ENCODE data around the gene RNU6-1. TPM values are rescaled to one million over a fixed set of nuclear protein-coding genes. Genes with fewer than 3 reads are reported as not detected.
A peak's percentile ranks its signal among the peaks of the same experiment; 100 is the strongest.

The RNU6-1 gene
- total RNA-seq, result not detected
- polyA plus RNA-seq, result not detected
- long read RNA-seq, donor 1, result 0 reads
- long read RNA-seq, donor 2, result 0 reads

GRCh38 chr15:67839929-67840748 lies at the start of gene RNU6-1:
TSS of gene RNU6-1 (minus strand) at chr15:67840045.
- Histone ChIP-seq H3K9me3 (no peaks in the 10 kb centered on the region), H3K27me3 (ENCODE audit: insufficient read depth in 3 of 3, low read length in 2 of 3) (peaks cover 0 to 7% (median 0%) of the 10 kb centered on the region in 3 donors), H3K27ac (peak within 1 kb of the TSS; percentile 94), H3K4me1 (peaks cover 14% of the 10 kb centered on the region), H3K36me3 (ENCODE audit: insufficient read depth in 1 of 2, low read depth in 1 of 2) (no peaks in the 10 kb centered on the region), H3K4me3 (peak within 1 kb of the TSS; percentile 83)
- DNase-seq (peak; percentile 95 to 97), ATAC-seq (peak; percentile 93 to 95 (median 94))
- intact Hi-C loops (cut with DNase I), result loop anchor here (2.0 to 10.0 kb wide), 4 partner anchors 318 to 385 kb away; partner anchors contain the start of gene C15orf61 (in 1 of the 2)
- WGBS, 3 donors, result 0% methylated on average over 62 of the region's 62 CpGs
- TF ChIP-seq CTCF (IDR thresholded peaks at IDR 0.05), result no peak

- Histone ChIP-seq H3K27ac (no peak overlapping the region), H3K4me3 (no peak overlapping the region), H3K36me3 (ENCODE audit: insufficient read depth in 1 of 2, low read depth in 1 of 2) (no peaks in the 10 kb centered on the region), H3K9me3 (no peaks in the 10 kb centered on the region), H3K27me3 (ENCODE audit: insufficient read depth in 3 of 3, low read length in 2 of 3) (no peaks in the 10 kb centered on the region), H3K4me1 (no peaks in the 10 kb centered on the region)
- 83 to 84% (median 83%) methylated on average over 2 of the region's 2 CpGs for WGBS, 3 donors
- TF ChIP-seq CTCF (IDR thresholded peaks at IDR 0.05), result no peak
- intact Hi-C loops (cut with DNase I), result no loop called here
- ATAC-seq, result no peak
- no peak for DNase-seq
Measured at GRCh38 chr15:67887776-67888175, 47.9 kb upstream of the RNU6-1 start.

- no peaks in the 10 kb centered on the region for H3K9me3 ChIP-seq
- intact Hi-C loops (cut with DNase I), result no loop called here
- TF ChIP-seq CTCF (IDR thresholded peaks at IDR 0.05), result no peak
- no peak overlapping the region for H3K4me3 ChIP-seq
- no peaks in the 10 kb centered on the region for H3K36me3 ChIP-seq (ENCODE audit: insufficient read depth in 1 of 2, low read depth in 1 of 2)
- no peak overlapping the region for H3K27ac ChIP-seq
- H3K4me1 ChIP-seq, result no peaks in the 10 kb centered on the region
- ATAC-seq (no peak), DNase-seq (no peak)
- H3K27me3 ChIP-seq (ENCODE audit: insufficient read depth in 3 of 3, low read length in 2 of 3), result no peaks in the 10 kb centered on the region
Measured at GRCh38 chr15:67885861-67886260, 46.0 kb upstream of the RNU6-1 start.

DNA sequence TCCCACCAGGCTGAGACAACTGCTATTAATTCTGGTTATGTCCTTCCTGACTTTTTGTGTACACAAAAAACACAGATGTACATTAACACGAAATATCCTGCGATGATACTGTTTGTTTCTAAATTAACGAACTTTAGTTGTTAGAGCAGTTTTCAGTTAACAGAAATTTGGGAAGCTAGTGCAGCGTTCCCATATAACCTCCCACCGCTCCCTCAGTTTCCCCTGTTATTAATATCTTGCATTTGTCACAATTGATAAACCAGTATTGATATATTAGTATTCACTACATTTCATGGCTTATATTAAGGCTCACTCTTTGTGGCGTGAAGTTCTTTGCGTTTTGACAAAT lies 45.3 kb upstream of the RNU6-1 start:
- 75 to 79% (median 78%) methylated on average over 7 of the region's 7 CpGs for WGBS, 3 donors
- no peaks in the 10 kb centered on the region for H3K36me3 ChIP-seq (ENCODE audit: insufficient read depth in 1 of 2, low read depth in 1 of 2)
- H3K4me1 ChIP-seq, result no peaks in the 10 kb centered on the region
- H3K4me3 ChIP-seq, result peak overlapping the region; percentile 74
- intact Hi-C loops (cut with DNase I), result no loop called here
- no peaks in the 10 kb centered on the region for H3K9me3 ChIP-seq
- TF ChIP-seq CTCF (IDR thresholded peaks at IDR 0.05), result no peak
- no peak for DNase-seq
- H3K27ac ChIP-seq, result peak overlapping the region; percentile 68
- ATAC-seq, result no peak
- no peaks in the 10 kb centered on the region for H3K27me3 ChIP-seq (ENCODE audit: insufficient read depth in 3 of 3, low read length in 2 of 3)
